OCI-LY1 (cell line): ENCODE results near the gene CLSTN2.

Experiments
- CTCF ChIP-seq: fragments of 200-600 bp; sonication (generic), shearing (Covaris generic); IDR thresholded peaks from 2 replicates; pipeline ENCODE4 v1.5.1; 2017; ENCODE audit warnings: mild to moderate bottlenecking, antibody characterized with exemption, low read length, moderate library complexity, mixed read lengths
- EZH2 ChIP-seq: fragments of 200-600 bp; sonication (generic), shearing (Covaris generic); IDR thresholded peaks from 2 replicates; pipeline ENCODE4 v1.8.0; 2017; ENCODE audit warnings: borderline replicate concordance, mixed run types, mild to moderate bottlenecking, antibody characterized with exemption, low read length, moderate library complexity, mixed read lengths

DNA sequence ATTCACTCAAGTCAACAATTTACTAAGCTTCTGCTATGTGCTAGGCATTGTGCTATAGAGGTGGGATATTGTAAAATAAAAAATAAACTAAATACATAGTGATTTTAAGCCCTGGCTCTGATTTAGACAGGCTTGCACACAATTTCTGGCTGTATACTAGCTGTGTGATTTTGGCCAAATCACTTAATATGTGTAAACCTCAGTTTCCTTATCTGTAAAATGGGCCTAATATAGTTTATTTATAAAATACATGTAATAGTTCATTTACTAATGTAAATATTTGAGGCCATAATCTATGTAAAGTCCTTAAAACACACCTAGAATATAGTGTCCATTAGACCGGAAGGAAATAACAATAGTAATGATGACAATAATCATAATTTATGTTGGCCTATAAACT lies 363.1 kb downstream of the CLSTN2 start:
- TF ChIP-seq EZH2 (no peak), CTCF (no peak)
